KBM-7 (cell line): ENCODE data around the gene NETO1.

Experiments used
- DNase-seq: peaks from one replicate; pipeline ENCODE4 v3.0.0-alpha.2; 2015
- in situ Hi-C: fragments of 300-500 bp; cut with MboI; formaldehyde crosslinking; loops from 2 replicates; pipeline ENCODE4 v1.14.3; 2020; ENCODE audit warnings: low sequenced_read_pairs, low pct_unique_long_range_greater_than_20kb, mixed read lengths

Gene NETO1

DNA sequence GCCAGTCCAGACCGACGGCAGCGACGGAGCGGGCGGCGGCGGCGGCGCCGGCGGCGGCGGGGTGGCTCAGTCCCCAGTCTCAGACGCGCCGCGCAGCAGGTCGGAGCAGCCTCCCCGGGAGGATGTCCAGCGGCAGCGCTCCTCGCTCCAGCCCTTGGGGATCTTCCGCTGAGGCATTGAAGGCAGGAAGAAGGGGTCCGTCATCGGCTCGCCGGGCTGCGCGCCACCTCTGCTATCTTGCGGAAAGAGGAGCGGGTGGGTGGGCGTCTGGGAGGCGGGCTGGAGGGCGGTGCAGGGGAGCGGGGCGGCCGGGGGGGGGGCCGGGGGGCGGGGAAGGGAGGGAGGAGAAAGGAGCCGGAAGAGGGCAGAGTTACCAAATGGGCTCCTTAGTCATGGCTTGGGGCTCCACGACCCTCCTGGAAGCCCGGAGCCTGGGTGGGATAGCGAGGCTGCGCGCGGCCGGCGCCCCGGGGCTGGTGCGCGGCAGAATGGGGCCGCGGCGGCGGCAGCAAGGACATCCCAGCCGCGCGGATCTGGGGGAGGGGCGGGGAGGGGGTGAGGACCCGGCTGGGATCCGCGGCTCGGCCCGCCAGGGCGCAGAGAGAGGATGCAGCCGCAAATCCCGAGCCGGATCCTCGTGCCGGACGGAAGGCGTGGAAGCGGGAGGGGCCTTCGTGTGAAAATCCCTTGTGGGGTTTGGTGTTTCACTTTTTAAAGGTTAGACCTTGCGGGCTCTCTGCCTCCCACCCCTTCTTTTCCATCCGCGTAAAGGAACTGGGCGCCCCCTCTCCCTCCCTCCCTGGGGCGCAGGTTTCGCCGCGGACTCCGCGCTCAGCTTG lies at the start of gene NETO1:
Gene NETO1 (minus strand): TSS at position 242 of the 839 bp plus-strand sequence. CDS start 696 bp downstream, outside the sequence.
- in situ Hi-C loops = no loop called here
- no peak for DNase-seq

DNA sequence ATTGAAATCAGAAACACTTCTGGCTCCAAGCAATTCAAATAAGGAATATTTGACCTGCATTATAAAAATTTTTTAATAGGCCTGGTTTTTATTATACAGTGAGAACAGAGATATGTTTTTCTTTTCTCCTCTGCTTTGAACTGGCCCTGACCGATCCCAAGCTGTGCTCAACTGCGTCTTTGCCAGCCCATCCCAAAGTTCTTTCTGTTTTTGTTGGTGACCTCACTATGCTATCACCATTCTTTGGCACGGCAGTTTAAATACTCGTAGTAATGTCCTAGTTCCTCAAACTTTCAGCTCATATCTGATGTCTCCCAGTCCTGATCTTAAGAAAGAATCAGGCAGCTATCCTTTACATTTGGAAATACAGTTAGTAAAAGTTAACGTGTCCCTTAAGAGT lies 42.3 kb upstream of the NETO1 start:
- in situ Hi-C loops = no loop called here

DNA sequence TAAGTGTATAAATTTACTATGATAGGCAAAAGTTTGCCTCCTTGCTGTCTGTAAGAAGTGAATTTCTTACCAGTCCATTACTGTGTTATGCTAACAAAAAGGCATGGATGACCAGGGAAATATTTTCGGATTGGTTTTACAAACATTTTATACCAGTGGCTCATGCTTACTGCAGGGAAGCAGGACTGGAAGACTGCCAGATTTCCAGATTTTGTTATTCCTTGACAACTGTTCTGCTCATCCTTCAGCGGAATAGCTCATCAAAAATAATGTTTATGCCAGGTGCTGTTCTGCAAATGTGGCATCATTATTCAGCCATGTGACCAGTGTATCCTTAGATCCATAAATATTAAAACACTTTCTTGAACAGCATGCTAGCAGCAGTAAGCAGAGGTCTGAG lies 40.4 kb upstream of the NETO1 start:
- in situ Hi-C loops = no loop called here

More for the DNA sequence above, 42.3 kb upstream of the NETO1 start:
- no peak for DNase-seq

GRCh38 chr18:72903033-72903432 lies 35.2 kb upstream of the NETO1 start:
- DNase-seq = no peak

More for the DNA sequence above, 40.4 kb upstream of the NETO1 start:
- no peak for DNase-seq

GRCh38 chr18:72899338-72899737 lies 31.6 kb upstream of the NETO1 start:
- in situ Hi-C loops = no loop called here
- no peak for DNase-seq

More at GRCh38 chr18:72903033-72903432, 35.2 kb upstream of the NETO1 start:
- in situ Hi-C loops = no loop called here

GRCh38 chr18:72898870-72899269 lies 31.1 kb upstream of the NETO1 start:
- no peak for DNase-seq
- in situ Hi-C loops = no loop called here

- in situ Hi-C loops = no loop called here
- no peak for DNase-seq
Measured at GRCh38 chr18:72895548-72895947, 27.8 kb upstream of the NETO1 start.

DNA sequence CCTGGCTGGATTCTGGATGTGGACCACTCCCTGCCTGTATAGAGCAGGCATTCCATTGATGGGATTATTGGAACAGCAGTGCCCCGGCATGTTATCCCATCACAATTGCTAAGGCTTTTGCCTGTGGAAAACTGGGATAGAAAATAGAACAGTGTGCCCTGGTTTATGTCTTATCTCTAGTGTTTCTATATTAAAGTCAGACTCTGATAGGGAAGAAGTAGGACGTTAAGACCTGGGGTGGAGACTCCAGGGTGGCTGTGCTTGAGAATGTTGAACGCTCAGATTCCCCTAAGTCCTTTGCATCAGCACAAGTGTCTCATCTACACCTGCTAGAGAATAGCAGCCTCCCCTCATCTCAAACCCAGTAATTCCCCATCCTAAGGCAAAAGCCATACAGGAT lies 10.8 kb upstream of the NETO1 start:
- DNase-seq = no peak
- in situ Hi-C loops = no loop called here

DNA sequence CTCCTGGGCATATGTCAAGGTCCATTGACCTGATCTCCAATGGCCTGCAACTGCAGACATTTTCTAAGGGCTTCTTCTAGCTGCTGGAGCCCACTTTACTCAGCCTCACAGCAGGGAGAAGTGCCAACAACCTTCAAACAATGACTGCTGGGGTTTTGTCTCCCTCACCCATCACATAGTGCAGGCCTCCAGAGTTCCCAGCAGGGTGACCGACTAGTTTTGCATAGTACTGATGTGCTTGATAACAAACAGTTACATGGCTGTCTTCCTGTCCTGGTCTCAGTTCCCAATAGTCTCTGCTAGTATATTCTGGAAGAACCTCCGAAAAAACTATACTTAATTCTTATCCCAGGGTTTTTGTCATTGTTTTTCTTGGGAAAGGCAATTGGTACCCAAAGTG lies 10.4 kb upstream of the NETO1 start:
- no peak for DNase-seq
- in situ Hi-C loops = no loop called here

GRCh38 chr18:72871091-72871490 lies 3.3 kb upstream of the NETO1 start:
- no peak for DNase-seq
- in situ Hi-C loops = no loop called here

DNA sequence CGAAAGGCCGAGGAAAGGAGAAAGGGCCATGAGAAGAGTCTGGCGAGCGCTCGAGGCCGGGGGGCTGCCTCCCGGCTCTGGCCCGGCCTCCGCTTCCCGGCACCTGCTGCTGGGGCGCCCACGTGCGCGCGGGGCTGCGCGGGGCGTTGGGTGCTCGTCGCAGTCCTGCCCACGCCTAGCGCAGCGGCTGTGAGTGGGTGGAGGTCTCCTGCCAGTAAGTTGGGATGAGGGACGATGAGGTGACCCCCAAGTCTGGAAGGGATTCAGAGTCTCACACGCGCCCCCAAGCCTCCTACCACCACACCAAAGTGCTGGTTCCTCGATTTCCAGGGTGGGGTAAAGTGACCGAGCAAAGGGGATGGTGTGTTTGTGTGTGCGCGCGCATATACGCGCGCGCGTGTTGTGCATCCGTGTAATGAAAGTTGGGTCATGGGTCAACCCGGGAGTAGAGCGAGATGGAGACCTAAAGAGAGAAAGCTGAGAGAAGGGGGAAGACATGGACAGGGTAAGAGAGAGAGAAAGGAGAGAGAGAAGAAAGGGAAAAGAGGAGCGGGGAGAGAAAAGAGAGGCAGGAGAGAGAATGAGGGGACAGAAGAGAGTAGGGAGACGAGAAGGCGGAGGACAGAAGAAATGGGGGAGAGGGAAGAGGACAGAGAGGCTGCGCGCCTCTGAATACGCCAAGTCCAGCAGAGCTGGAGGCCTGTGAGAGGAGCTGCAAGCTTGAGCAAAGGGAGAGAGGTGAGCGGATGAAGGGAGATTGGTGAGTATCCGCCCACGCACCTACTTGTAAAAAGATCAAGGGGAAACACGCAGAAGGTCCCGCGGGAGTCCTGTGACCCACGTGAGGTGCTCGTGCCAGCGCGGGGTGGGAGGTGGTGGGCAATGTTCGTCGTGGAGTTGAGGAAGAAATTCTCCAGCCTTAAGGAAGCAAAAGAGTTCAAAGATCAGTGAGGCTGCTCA lies 1.7 kb upstream of the NETO1 start:
- in situ Hi-C loops = no loop called here
- no peak for DNase-seq

DNA sequence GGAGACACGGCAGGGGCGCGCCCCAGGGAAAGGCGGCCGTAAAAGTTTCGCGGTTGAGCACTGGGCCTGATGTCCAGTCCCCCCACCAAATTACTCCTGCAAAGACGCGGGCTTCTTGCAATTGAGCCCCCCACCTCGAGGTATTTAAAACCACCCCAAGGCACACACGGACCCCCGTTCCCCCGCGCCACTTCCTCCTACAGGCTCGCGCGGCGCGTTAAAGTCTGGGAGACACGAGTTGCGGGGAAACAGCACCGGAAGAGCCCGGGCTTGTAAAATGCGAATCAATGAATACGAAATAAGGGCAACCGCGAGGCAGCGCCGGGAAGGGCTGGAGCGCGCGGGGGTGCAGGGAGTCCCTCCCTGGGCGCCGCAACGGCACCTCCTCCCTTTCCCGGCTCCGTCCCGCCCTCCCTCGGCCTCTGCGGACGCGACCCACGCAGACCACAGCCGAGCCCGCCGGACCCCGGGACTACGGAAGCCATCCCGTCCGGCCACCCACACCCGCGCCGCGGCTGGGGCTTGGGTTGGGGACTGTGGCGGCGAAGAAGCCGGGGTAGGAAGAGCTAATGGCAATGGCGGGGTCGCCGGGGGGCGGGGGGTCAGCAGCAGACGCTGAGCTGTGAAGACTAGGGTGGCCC lies 918 bp upstream of the NETO1 start:
- in situ Hi-C loops = no loop called here
- DNase-seq = no peak

GRCh38 chr18:72866901-72867745 lies 664 bp downstream of the NETO1 start:
- no peak for DNase-seq
- in situ Hi-C loops = no loop called here

GRCh38 chr18:72866442-72866900 lies 1.3 kb downstream of the NETO1 start:
- in situ Hi-C loops = no loop called here

DNA sequence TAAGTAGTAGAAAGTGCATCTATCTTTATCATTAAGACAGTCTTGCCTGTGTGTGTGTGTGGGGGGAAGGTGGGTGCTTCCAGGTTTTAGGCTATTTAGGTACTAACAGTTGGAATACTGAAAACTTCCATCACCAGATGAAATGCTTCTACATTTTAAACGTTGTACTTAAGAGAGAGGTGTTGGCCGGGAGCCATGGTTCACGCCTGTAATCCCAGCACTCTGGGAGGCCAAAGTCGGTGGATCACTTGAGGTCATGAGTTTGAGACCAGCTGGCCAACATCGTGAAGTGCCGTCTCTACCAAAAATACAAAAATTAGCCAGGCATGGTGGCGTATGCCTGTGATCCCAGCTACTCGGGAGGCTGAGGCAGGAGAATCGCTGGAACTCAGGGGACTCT lies 4.0 kb downstream of the NETO1 start:
- in situ Hi-C loops = no loop called here
- DNase-seq = no peak

More at GRCh38 chr18:72866442-72866900, 1.3 kb downstream of the NETO1 start:
- no peak for DNase-seq

- DNase-seq = no peak
- in situ Hi-C loops = no loop called here
Measured at GRCh38 chr18:72859088-72859487, 8.7 kb downstream of the NETO1 start.

- no peak for DNase-seq
- in situ Hi-C loops = no loop called here
Measured at GRCh38 chr18:72849671-72850070, 18.1 kb downstream of the NETO1 start.

- DNase-seq = no peak
- in situ Hi-C loops = no loop called here
Measured at GRCh38 chr18:72848503-72849237, 19.1 kb downstream of the NETO1 start.
